Stimulated activated CD8-positive, alpha-beta memory T cell treated with anti-CD3 and anti-CD28 coated beads, Interleukin-12 subunit alpha, Interleukin-12 subunit beta, amount 100 ng/mL, for 24 hours (primary cell): ENCODE results near the gene NTRK3.

Experiments
- DNase-seq: peaks from one replicate; pipeline ENCODE4 v3.0.0-alpha.2; 2020; ENCODE audit errors: extremely low read depth

NTRK3 gene

GRCh38 chr15:87828608-87829007 is 427.9 kb downstream of the NTRK3 start:
- no peak for DNase-seq

DNA sequence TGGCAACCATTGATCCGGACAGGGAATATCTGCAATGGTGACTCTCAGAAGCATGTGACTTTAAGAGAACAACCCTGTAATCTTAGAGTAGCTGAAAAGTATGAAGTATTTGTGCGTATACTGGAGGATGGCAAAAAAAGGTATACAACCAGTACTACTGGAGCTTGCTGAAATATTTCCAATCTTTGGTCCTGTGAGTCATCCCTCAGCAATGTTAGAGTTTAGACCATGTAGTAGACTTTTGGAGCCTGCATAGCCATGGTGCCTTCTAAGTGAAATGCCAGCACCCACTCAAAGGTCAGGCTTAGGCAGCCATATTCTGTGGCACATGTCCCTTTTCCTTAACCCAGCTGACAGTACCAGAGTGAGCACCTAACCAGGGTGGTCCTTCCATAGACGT is 429.4 kb downstream of the NTRK3 start:
- DNase-seq: no peak

GRCh38 chr15:87826119-87826747 is 430.3 kb downstream of the NTRK3 start:
- DNase-seq: no peak

DNA sequence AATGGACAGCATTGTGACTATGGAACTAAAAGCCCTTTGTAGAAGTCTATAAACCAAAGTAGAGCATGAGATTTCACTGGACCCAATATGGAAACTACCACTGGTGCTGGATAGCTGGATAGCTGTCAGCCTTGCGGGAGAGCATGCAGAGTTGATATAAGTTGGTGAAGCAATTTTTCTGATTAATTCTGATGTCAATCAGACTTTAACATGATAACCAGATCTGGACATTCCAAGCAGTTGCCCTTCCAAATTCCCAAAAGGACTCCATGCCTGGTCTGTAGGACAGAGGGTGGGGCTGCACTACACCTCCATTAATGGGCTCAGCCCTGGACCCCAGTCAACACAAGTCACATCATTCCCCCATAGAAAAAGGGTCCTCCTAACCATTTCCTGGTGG is 437.8 kb downstream of the NTRK3 start:
- DNase-seq: no peak

GRCh38 chr15:87817553-87817952 is 439.0 kb downstream of the NTRK3 start:
- no peak for DNase-seq

DNA sequence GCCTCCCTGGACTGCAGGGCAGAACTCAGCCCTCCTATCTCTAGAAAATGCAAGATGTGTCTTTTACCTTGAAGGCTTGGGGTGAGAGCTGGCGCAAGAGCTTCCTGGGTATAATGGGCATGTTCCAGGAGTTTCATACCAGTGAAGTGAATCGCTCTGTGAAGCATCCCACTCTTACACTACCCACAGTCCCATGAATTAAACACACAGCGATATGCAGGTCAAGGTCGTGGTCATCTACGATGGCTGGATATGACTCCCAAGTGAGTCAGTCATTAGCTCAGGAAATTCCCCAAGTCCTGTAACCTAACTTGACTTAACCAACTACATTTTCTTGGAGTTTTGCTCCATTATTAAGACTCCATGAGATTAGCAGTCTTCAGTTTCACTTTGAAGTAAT is 439.7 kb downstream of the NTRK3 start:
- no peak for DNase-seq

- no peak for DNase-seq
Measured at GRCh38 chr15:87816016-87816415, 440.5 kb downstream of the NTRK3 start.
